Activated CD4-positive, alpha-beta T cell treated with anti-CD3 and anti-CD28 coated beads, Interleukin-2, Interleukin-4, amounts not matched to agents 100 ng/mL and 50 ng/mL, durations not matched to agents 16 hours and 8 hours (primary cell): ENCODE measurements around the gene COL5A1.
"Not testable (repeated sequence)": the region's sequence is repeated elsewhere in the genome, so short reads cannot be mapped to it uniquely, and the experiment has no call there.

Source experiments
- DNase-seq: peaks from one replicate; pipeline ENCODE4 v3.0.0-alpha.2; 2020; ENCODE audit warnings: low spot score

COL5A1 gene

DNA sequence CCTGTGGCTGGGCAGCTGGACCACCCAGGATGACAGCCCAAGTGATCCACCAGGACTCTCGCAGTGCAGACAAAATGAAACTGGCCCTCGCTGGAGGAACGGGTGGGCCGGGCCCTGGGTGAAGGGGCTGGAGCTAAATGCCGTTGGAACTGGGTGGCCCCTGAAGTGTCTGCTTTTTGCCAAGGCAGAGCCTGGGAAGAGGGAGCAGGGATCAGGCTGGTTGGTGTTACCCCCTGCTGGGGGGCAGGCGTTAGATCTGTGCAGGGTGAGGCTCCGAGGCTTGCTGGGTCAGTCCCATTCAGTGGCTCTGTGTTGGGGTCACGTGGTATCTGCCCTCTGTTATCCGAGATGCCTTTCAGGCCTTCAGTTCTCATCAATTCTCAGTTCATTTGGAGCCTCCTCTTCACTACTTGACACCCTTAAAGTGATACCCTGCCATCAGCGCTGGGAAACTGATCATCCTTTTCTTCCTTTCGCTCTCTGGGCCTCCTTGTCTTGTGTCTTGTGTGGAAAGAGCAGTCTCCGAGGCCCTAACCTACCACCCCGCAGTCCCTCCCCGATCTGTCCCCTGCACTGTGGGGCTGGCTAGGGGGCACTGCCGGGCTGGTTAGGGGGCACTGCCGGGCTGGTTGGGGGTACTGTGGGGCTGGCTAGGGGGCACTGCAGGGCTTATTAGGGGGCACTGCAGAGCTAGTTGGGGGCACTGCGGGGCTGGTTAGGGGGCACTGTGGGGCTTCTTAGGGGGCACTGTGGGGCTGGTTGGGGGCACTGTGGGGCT is 37.3 kb downstream of the COL5A1 start:
- no peak for DNase-seq

DNA sequence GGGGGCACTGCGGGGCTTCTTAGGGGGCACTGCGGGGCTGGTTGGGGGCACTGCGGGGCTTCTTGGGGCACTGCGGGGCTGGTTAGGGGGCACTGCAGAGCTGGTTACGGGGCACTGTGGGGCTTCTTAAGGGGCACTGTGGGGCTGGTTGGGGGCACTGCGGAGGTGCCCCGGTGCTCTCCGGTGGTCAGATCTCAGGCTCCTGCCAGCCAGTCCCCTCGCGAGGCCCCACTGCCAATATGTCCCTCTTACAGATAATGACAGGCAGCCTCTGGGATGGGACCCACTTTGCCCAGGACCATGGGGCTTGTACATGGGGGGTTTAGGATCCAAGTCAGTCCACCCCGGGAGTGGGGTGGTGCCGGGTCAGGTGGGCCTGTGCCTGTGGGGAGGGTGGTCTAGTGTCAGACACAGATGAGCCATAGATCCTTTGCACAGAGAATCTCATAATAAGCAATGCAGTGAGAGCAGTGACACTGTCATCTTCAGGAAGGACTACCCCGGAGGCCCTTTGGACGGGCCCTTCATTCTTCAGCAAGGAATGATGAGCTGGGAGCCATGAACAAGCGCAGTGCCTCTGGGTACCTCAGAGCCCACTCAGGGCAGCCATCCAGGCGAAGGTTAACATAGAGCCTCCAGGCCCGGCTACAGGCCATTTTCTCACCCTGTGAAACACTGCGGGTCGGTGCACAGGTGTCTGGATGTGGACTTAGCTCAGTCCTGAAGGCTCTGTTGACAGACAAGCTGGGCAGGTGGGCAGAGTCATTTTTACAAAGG is 38.2 kb downstream of the COL5A1 start:
- no peak for DNase-seq

DNA sequence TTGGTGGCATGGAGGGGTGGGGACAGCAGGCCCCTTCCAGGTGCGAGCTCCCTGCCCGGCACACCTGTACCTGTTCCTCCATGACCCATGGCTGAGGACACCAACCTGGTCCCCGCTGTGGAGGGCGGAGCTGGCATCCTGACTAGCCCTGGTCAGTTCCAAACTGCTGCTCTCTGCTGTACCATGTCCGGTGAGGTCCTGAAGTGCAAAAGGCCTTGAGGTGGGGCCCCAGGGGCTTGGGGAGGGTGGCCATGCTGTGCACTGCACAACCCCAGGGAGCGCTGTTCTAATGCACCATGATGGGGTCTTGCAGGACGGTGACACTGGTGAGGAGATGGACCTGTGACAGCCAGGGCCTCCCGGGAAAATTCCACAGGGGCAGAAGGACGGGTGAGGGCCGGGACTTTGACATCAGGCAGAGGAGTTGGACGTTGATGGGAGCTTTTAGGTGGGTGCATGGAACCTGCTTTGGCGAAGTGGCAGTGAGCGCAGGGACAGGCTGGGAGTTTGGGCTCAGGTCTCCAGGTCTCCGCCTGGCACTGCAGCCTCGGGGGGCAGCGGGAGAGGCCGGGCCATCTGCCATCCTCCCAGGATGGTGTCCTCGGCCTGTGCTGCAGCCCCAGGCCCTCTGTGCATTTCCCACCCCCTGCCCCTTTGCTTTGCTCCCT is 38.9 kb downstream of the COL5A1 start:
- no peak for DNase-seq

DNA sequence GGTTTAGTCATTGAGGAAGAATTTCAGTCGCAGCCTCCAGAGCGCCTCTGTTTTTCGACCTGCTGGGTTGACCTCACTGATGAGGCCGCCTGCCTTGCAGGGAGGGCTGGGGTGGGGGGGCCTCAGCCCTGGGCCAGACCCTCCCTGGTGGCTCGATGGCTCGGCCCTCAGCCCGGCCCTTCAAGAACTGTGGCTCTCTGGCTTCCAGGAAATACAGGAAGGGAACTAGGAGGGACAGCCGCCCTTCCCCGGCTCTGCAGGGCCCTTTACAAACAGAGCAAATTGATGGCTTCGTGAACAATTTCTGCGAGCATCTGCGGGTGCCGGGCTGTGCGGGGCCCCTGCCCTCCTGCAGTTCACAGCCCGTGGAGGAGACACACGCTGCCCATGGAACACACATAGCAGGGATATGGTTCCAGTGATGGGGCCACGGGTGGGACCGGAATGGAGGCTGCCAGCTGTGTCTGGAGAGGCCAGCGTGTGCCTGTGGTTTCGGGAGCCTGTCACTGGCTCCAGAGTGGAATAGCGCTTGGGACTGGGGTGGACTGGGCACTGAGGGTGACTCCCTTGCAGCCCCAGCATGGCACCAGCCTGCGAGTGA is 39.6 kb downstream of the COL5A1 start:
- DNase-seq = no peak

DNA sequence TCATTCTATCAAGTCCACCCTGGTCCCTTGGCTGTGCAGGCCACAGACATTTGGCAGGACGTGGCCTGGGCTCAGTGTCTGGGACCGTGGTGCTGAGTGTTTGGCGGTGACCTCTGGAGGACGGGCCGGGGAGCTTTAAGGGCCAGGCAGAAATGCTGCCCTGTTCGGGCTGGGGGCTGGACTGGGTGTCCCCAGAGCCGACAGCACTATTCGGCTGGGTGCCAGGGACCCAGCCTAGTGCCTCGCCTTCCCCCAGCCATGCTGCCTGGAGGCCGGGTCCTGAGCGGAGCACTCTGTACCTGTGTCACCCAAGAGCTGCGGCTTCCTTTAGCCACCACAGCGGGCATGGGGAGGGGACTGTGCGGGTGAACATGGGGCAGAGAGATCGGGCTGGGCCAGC is 40.4 kb downstream of the COL5A1 start:
- DNase-seq = no peak

DNA sequence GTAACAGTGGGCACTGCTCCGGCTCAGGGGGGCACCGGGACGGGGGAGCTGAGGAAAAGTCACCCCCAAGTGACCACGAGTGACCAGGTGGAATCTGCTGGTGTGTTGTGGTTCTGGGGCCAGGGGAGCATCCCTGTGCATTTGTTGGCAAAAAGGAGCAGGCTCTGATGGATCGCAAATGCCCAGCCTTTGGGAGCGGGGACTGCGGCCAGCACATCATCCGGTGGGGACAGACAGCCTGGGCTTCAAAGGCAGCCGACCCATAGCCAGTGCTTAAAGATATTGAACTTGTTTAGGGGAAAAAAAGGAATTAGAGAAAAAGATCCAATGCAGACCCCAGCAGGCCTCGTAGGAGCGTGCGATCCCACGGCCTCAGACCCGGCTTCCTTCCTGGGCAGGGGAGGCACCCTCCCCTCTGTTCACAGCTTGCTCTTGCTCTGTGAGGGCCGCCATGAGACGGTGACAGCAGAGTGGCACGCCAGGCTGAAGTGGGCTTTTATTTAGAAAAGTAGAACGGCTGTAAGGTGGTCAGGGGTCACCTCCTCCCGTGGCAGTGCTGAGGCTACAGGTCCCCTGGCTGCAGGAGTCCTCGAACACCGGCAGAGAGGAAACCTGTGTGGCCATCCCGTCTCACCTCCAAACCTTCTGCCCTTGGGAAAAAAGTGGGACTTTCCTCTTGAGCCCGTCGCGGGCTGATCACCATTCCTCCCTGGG is 41.2 kb downstream of the COL5A1 start:
- no peak for DNase-seq

DNA sequence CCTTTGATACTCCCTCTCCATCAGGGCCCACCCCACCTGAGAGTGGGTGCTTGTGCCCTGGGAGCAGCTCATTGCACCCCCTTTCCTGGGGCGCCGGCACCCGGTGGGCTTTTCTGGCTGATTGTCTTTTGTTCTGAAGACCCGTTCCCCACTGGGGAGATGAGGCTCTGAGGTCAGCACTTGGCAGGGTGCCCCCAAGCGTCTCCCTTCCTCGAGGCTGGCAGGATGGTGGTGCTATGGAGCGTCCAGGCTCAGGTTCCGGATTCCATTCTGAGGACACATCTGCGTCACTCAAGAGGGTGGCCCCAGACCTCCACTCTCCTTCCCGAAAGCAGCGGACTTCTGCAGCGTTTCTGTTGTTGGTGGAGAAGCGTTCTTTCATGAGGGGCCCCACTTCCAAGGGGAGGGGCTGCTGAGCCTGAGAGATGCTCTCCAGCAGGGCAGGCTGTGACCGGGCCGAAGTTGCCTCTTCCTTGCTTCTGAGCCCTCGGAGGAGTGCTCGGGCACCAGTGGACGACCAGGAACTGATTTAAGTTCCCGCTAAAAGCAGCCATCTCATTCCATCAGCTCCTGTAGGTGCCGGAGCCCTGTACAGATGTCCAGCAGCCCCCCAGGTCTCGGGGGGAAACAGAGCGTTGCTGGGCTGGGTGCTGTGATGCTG is 42.2 kb downstream of the COL5A1 start:
- DNase-seq = no peak

DNA sequence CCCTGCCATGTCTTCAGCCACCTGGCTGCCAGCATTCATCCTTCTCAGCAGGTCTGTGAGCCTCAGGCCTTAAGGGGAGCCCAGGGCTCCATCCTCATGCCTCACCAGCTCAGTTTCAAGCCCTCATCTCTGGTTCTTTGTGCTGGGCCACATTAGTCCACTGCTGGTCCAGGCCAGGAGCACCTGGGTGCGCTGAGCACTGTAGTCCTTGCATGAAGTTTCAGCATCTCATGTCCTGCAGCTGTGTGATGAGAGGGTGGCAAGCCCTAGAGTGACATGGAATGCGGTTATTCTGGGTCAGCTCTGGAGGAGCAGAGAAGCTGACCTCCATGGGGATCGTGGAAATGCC is 42.7 kb downstream of the COL5A1 start:
- no peak for DNase-seq

DNA sequence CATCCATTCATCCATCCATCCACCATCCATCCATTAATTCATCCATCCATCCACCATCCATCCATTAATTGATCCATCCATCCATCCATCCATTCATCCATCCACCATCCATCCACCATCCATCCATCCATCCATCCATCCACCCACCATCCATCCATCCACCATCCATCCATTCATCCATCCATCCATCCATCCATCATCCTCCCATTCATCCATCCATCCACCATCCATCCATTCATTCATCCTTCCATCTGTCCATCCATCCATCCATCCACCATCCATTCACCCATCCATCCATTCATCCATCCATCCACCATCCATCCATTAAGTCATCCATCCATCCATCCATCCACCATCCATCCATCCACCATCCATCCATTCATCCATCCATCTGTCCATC is 43.3 kb downstream of the COL5A1 start:
- not testable (repeated sequence) for DNase-seq

DNA sequence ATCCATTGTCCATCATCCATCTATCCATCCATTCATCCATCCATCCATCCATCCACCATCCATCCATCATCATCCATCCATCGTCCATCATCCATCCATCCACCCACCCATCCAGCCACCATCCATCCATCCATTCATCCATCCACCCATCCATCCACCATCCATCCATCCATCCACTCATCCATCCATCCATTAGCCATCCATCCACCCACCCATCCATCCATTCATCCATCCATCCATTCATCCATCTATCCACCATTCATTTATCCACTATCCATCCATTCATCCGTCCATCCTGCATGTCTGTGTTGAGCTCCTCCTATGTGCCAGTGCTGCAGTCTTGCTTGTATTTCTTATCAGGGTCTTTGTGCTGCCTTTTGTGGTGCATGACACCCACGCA is 44.2 kb downstream of the COL5A1 start:
- no peak for DNase-seq

DNA sequence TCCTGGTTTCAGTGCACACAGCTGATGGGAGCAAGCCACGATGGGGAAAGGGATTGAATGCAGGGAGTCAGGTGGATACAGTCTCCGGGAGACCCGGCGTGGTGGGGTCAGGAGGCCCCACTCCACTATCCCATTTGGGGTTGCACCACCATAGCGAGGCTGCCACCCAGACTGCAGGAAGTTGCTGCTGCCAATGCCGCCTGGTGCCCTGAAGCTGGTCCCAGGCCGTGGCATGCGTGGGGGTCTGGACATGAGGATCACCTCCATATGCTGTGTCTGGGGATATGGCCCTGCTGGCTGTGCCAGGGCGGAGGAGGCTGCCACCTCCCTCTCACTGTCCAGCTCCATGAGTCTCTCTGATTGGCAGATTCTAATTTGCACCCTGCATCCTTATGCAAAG is 45.3 kb downstream of the COL5A1 start:
- DNase-seq = no peak

DNA sequence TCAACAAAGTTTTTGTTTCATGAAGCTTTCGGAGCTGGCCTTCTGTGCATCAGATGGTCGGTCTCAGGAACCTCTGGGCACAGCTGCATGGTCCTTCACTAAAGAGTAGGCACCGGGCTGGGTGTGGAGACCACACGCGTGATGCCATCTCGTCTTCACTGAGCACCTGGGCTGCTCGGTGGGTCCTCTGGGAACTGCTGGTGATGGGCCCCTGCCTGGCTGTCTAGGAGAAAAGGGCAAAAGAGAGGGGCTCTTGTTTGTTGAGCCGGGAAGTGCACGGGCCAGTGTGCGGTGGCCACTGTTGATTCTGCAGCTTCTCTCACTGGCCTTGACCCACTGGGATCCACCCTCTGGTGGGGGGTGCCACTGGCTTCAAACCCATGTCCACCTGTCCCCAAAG is 46.0 kb downstream of the COL5A1 start:
- DNase-seq = no peak

DNA sequence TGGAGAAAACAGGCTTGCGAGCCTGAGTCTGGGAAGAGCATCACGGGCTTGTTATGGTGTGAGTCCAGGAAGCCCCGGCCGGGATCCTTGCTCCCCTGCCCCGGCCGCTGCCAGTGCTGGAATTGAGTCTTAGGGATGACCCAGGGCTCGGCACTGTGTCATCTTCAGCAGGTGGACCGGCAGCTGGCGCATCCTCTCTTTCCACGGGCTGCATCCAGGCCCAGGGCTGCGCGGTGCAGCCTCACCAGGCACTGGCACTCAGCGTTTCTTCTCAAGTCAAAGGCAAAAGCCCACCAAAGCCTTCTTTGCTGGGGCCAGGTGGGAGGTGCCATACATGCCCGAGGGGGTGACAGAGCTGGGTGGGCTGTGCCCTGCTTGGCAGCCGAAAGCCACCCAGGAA is 46.6 kb downstream of the COL5A1 start:
- no peak for DNase-seq

DNA sequence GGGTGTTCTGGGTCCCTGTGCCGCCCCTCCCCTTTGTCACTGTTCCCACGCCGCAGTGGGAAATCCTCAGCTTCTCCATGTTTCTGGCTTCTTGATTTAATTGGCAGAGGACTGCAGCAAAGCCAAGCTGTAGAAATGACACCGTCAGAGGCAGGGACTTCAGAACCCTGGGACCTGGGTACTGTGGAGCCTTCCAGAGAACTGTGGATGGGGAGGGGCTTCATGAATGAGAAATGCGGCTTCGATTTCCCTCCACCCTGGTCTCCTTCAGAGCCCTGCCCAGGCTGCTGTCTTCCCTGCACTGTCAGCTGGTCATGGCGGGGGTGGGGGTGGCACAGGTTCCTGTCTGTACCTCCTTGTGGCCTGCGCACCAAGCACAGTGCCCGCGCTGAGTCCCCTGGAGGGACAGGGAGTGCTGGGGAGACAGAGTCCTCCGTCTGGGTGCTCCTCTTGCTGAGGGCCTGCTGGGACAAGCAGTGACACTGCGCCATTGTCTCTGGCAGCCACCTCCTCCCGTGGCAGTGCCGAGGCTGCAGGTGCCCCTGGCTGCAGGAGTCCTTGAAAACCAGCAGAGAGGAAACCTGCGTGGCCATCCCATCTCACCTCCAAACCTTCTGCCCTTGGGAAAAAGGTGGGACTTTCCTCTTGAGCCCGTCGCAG is 47.2 kb downstream of the COL5A1 start:
- DNase-seq = no peak

DNA sequence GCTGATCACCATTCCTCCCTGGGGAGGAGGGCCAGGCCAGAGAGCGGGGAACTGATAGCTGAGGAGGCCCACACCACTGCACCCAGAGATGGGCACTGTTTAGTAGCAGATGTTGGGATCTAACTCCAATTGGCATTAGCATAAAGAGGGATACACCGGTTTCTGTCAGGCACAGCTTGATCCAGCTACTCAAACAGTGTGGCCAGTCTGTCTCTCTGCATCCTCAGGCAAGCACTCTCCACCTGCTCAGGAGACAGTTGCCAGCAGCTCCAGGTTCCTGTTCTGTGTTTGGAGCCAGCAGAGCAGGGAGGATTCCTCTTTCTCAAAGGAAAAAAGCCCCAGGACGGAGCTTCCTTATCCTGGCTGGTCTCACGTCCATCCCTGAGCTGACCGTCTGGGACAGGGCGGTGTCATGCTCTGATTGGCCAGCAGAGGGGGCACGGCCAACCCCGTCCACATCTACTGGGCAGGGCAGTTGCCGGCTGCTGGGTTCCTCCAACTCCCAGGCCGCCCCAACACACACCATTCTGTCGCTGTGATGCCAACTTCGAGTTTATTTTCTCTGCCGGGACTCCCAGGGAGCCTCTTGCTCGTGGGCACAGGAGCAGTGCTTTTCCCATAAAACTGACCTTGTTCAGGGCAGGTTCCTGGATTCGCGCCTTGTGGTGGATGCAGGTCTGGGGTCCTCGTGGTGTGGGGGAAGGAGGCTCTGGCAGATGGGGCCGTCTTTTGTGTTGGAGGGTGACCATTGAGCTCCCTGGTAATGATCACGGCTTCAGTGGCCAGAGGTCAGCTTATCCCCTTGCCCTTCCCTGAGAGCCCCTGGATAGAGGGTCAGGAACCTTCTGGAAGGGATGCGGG is 47.9 kb downstream of the COL5A1 start:
- DNase-seq = peak; percentile 19

DNA sequence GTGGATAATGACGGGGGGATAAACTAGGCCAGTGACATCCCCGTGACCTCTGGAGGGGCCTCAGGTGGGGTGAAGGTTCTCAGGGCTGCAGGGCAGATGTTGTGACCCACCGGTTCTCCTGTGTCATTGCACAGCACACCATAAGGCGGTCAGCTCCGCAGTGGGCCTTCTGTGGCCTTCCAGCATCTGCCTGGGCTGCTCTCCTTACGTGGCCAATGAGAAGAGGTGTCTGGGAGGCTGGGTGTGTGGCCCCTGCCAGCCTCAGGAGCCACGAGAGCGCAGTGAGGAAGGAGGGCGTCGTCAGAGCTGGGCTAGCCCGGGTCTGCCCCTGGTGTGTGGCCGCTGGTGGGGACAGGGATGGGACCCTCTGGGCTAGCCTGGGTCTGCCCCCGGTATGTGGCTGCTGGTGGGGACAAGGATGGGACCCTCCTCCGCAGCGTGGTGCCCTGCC is 48.7 kb downstream of the COL5A1 start:
- no peak for DNase-seq

DNA sequence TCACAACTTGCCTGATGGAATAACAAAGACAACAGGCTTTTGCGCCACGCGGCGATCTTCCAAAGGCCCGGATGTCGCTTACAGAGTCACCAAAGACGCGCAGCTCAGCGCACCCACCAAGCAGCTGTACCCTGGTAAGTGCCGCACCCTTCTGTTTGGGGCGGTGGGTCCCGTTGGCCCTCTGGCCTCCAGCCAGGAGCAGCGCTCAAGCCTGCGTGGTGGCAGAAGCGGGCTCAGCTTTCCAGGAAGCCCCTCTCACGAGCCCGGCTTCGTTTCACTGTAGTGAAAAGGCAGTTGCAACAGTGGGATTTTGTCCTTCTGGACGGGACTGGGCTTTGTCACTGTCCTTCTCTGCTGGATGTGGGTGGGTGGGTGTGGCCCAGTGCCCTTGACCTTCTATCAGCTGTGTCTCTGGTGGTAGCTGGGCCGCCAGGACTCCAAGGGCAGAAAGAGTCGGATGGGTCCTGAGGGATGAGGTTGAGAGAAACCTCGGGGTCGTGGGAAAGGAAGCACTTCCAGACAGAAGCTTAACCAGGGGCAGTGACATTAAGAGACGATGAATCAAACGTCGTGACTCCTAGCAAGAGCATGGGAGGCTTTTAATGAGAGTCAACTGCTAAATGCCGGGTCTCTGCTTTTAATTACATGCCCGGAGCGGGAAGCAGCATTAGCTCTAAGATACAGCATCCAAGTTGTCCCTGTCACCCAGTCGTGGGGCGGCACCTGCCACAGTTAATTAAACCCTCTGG is 49.5 kb downstream of the COL5A1 start:
- no peak for DNase-seq

DNA sequence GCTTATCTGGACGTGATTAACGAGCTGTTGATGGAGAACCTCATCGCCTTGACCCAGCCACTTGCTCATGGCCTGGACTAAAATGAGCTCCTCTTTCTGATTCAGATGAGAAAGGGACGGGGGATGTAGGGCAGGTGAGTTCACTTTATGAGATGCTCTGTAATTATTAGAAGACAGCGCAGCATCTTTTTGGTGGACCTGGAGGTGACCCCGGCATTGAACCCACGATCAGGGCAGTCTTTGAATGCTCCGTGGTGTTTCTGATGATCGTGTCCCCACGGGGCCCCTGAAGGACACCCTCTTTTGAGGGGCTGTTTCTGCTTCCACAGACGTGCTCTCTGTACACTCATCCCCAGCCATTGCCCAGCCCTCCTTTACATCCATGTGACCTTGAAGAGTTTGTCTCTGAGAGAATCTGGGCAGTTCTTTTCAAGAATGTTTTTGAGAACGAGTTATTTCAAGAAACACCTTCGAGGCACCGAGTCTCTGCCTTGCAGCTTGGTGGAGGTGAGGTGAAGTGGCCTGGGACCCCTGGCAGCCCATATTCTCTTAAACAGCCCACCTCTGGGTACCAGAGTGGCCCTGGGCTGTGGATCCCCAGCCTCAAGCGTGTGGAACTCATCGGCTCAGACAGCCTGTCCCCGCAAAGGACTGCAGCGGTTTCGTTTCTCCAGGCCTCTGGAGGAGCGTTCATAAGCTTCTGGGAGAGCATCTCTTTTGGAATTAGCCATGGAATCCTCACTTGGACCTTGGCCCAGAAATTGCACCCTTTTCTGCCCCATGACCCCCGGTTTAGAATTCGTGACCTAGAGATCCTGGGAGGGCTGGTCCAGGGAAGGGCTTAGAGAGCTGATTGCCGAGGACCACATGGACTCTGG is 50.3 kb downstream of the COL5A1 start:
- no peak for DNase-seq
